Measurements from ENCODE around the gene COBL.

COBL gene

GRCh38 chr7:51165337-51165736, 151.3 kb downstream of the COBL start:
- no peak for TF ChIP-seq CTCF (IDR thresholded peaks at IDR 0.05; ENCODE audit: extremely low read depth, insufficient read depth, missing control alignments)
- DNase-seq (ENCODE audit: low spot score): no peak
- in situ Hi-C loops (cut with MboI; ENCODE audit: low pct_unique_long_range_greater_than_20kb, low sequenced_read_pairs, unreplicated experiment): loop anchor here (10.0 to 25.0 kb wide), 2 partner anchors 199 to 703 kb away; partner anchors contain the start of gene FIGNL1

GRCh38 chr7:51162724-51163329, 153.8 kb downstream of the COBL start:
- DNase-seq (ENCODE audit: low spot score): peak; percentile 65
- in situ Hi-C loops (cut with MboI; ENCODE audit: low pct_unique_long_range_greater_than_20kb, low sequenced_read_pairs, unreplicated experiment): loop anchor here (10.0 to 25.0 kb wide), 2 partner anchors 202 to 701 kb away; partner anchors contain the start of gene FIGNL1
- peak; percentile 86 for TF ChIP-seq CTCF (IDR thresholded peaks at IDR 0.05; ENCODE audit: extremely low read depth, insufficient read depth, missing control alignments)

GRCh38 chr7:51161937-51162336, 154.7 kb downstream of the COBL start:
- no peak for TF ChIP-seq CTCF (IDR thresholded peaks at IDR 0.05; ENCODE audit: extremely low read depth, insufficient read depth, missing control alignments)
- in situ Hi-C loops (cut with MboI; ENCODE audit: low pct_unique_long_range_greater_than_20kb, low sequenced_read_pairs, unreplicated experiment): loop anchor here (10.0 to 25.0 kb wide), 2 partner anchors 203 to 700 kb away; partner anchors contain the start of gene FIGNL1
- no peak for DNase-seq (ENCODE audit: low spot score)

GRCh38 chr7:51160990-51161615, 155.5 kb downstream of the COBL start:
- peak; percentile 57 for DNase-seq (ENCODE audit: low spot score)
- peak; percentile 90 for TF ChIP-seq CTCF (IDR thresholded peaks at IDR 0.05; ENCODE audit: extremely low read depth, insufficient read depth, missing control alignments)
- in situ Hi-C loops (cut with MboI; ENCODE audit: low pct_unique_long_range_greater_than_20kb, low sequenced_read_pairs, unreplicated experiment): loop anchor here (10.0 to 25.0 kb wide), 2 partner anchors 204 to 699 kb away; partner anchors contain the start of gene FIGNL1

GRCh38 chr7:51160411-51160810, 156.2 kb downstream of the COBL start:
- no peak for DNase-seq (ENCODE audit: low spot score)
- in situ Hi-C loops (cut with MboI; ENCODE audit: low pct_unique_long_range_greater_than_20kb, low sequenced_read_pairs, unreplicated experiment): loop anchor here (10.0 to 25.0 kb wide), 2 partner anchors 204 to 698 kb away; partner anchors contain the start of gene FIGNL1
- no peak for TF ChIP-seq CTCF (IDR thresholded peaks at IDR 0.05; ENCODE audit: extremely low read depth, insufficient read depth, missing control alignments)

- in situ Hi-C loops (cut with MboI; ENCODE audit: low pct_unique_long_range_greater_than_20kb, low sequenced_read_pairs, unreplicated experiment): loop anchor here (25.0 kb wide), 1 partner anchor 697 kb away; the partner anchor contains the start of gene FIGNL1
- no peak for TF ChIP-seq CTCF (IDR thresholded peaks at IDR 0.05; ENCODE audit: extremely low read depth, insufficient read depth, missing control alignments)
- DNase-seq (ENCODE audit: low spot score): no peak
These were observed 157.7 kb downstream of the COBL start for GRCh38 chr7:51158742-51159445.
